ENCODE measurements around the gene CDH4.

GRCh38 chr20:61445138-61445537, 193.1 kb downstream of the CDH4 start:
- TF ChIP-seq EGR1 (IDR thresholded peaks at IDR 0.05), result no peak
- no peak for TF ChIP-seq EP300 (IDR thresholded peaks at IDR 0.05; ENCODE audit: borderline replicate concordance)
- TF ChIP-seq TAF1 (IDR thresholded peaks at IDR 0.05; ENCODE audit: low read depth), result no peak
- no peak for TF ChIP-seq MAX (IDR thresholded peaks at IDR 0.05)
- no peak for TF ChIP-seq REST (IDR thresholded peaks at IDR 0.05; ENCODE audit: low read depth)
- TF ChIP-seq TCF12 (IDR thresholded peaks at IDR 0.05; ENCODE audit: low read depth), result no peak
- no peak for TF ChIP-seq YY1 (IDR thresholded peaks at IDR 0.05; ENCODE audit: low read depth)
- TF ChIP-seq NFIC (IDR thresholded peaks at IDR 0.05), result no peak
- no peak for TF ChIP-seq CEBPB (IDR thresholded peaks at IDR 0.05)

Measured in Ishikawa (cell line).